Cardiac muscle cell (in vitro differentiated cells and primary cell): Measurements from ENCODE around the gene CIRBP. TPM values are rescaled to one million over a fixed set of nuclear protein-coding genes. Genes with fewer than 3 reads are reported as not detected.

Experiments
- DNase-seq, 2 donors: peaks; one replicate each; pipeline versions ENCODE4 v3.0.0 to v3.0.0-alpha.2; 2010 to 2017; ENCODE audit warnings: low read depth in 1 of 2, low spot score in 1 of 2
- H3K27ac ChIP-seq: fragments of 200-600 bp; sonication (generic); 2 replicates; pipeline ENCODE4 v1.5.1; 2016
- H3K27me3 ChIP-seq: fragments of 200-600 bp; sonication (generic); 2 replicates; pipeline ENCODE4 v1.6.0; 2016; ENCODE audit warnings: control low read depth
- H3K36me3 ChIP-seq: fragments of 200-600 bp; sonication (generic); 2 replicates; pipeline ENCODE4 v1.5.1; 2016; ENCODE audit warnings: control low read depth
- H3K4me1 ChIP-seq: fragments of 200-600 bp; sonication (generic); 2 replicates; pipeline ENCODE4 v1.8.1; 2017; ENCODE audit warnings: low read depth, mild to moderate bottlenecking, mixed run types
- H3K4me3 ChIP-seq: fragments of 200-600 bp; sonication (generic); 2 replicates; pipeline ENCODE4 v1.5.1; 2016; ENCODE audit warnings: mild to moderate bottlenecking
- H3K9me3 ChIP-seq: fragments of 200-600 bp; sonication (generic); 2 replicates; pipeline ENCODE4 v1.5.1; 2017; ENCODE audit warnings: low read depth, mild to moderate bottlenecking, control low read depth
- CTCF ChIP-seq: IDR thresholded peaks from 2 replicates; pipeline ENCODE4 v1.5.1; 2012; ENCODE audit warnings: low read depth, mild to moderate bottlenecking, low read length
- polyA plus RNA-seq: library from polyadenylated mRNA; unstranded; fragments of >200 nt; fragmentation: Nextera tagmentation; extraction: Ambion mirVana; gene quantifications from 2 replicates; pipeline ENCODE4 v1.2.1, GENCODE V29; 2016
- total RNA-seq: library from RNA; depleted of rRNA; stranded (reverse); fragments of >200 nt; gene quantifications from 2 replicates; pipeline ENCODE4 v1.2.3, GENCODE V29; 2016

CIRBP gene
- total and polyA plus RNA-seq, 2 experiments from 2014 or later: 716 to 2,236 TPM

- Histone ChIP-seq H3K9me3 (no peaks in the 10 kb centered on the region), H3K27ac (peak overlapping the region; percentile 69), H3K27me3 (no peaks in the 10 kb centered on the region), H3K4me1 (peaks cover 52% of the 10 kb centered on the region), H3K36me3 (no peaks in the 10 kb centered on the region), H3K4me3 (no peak overlapping the region)
- TF ChIP-seq CTCF: no peak
- DNase-seq: peak; percentile 64 to 90
These were observed 4.1 kb upstream of the CIRBP start for GRCh38 chr19:1264801-1265614.

GRCh38 chr19:1265615-1266128, 3.5 kb upstream of the CIRBP start:
- peak overlapping the region; percentile 49 for H3K4me3 ChIP-seq
- no peaks in the 10 kb centered on the region for H3K9me3 ChIP-seq
- no peaks in the 10 kb centered on the region for H3K36me3 ChIP-seq
- DNase-seq: peak in 1 of 2 donors; percentile 64
- no peaks in the 10 kb centered on the region for H3K27me3 ChIP-seq
- H3K27ac ChIP-seq: peak overlapping the region; percentile 69
- H3K4me1 ChIP-seq: peaks cover 55% of the 10 kb centered on the region
- TF ChIP-seq CTCF: no peak

GRCh38 chr19:1266129-1266915, 2.8 kb upstream of the CIRBP start:
- no peaks in the 10 kb centered on the region for H3K27me3 ChIP-seq
- H3K9me3 ChIP-seq: no peaks in the 10 kb centered on the region
- peaks cover 6% of the 10 kb centered on the region for H3K36me3 ChIP-seq
- H3K27ac ChIP-seq: peak overlapping the region; percentile 69
- no peak for TF ChIP-seq CTCF
- peaks cover 58% of the 10 kb centered on the region for H3K4me1 ChIP-seq
- peak; percentile 87 to 88 for DNase-seq
- peak overlapping the region; percentile 49 for H3K4me3 ChIP-seq

- Histone ChIP-seq H3K27ac (peak overlapping the region; percentile 1), H3K9me3 (no peaks in the 10 kb centered on the region), H3K27me3 (no peaks in the 10 kb centered on the region), H3K4me1 (peaks cover 52% of the 10 kb centered on the region), H3K36me3 (peaks cover 11% of the 10 kb centered on the region), H3K4me3 (peak overlapping the region; percentile 49)
- TF ChIP-seq CTCF: peak; percentile 78
- DNase-seq: peak; percentile 64 to 74
These were observed 2.1 kb upstream of the CIRBP start for GRCh38 chr19:1266916-1267476.

- Histone ChIP-seq H3K4me1 (peaks cover 45% of the 10 kb centered on the region), H3K27me3 (no peaks in the 10 kb centered on the region), H3K4me3 (peak overlapping the region; percentile 49), H3K9me3 (no peaks in the 10 kb centered on the region), H3K27ac (no peak overlapping the region), H3K36me3 (peaks cover 18% of the 10 kb centered on the region)
- TF ChIP-seq CTCF: no peak
- DNase-seq: no peak
These were observed 1.5 kb upstream of the CIRBP start for GRCh38 chr19:1267477-1268225.
